Activated B cell treated with CpG ODN at 0.5 μM for 24 hours (primary cell): ENCODE measurements around the gene TNFSF9. TPM values are rescaled to one million over a fixed set of nuclear protein-coding genes. Genes with fewer than 3 reads are reported as not detected.

ENCODE experiments used
- ATAC-seq: fragments of 200-7000 bp; cut with Tn5 transposase; one replicate; pipeline ENCODE4 v1.10.0; 2021; ENCODE audit warnings: low read depth, mild to moderate bottlenecking, moderate library complexity
- CTCF ChIA-PET: fragments of 350-600 bp; sonication (Branson Sonifier 250); formaldehyde crosslinking; loops from one replicate; lab custom pipeline; 2021; ENCODE audit warnings: antibody characterized with exemption; lab: Charles Lee
- POLR2A ChIA-PET: fragments of 350-600 bp; sonication (Branson Sonifier 250); formaldehyde crosslinking; loops from one replicate; lab custom pipeline; 2021; ENCODE audit warnings: antibody characterized with exemption; lab: Charles Lee
- DNase-seq: peaks from one replicate; pipeline ENCODE4 v3.0.0; 2022
- H3K27ac Mint-ChIP-seq: one replicate; pipeline ENCODE4 v1.8.0; 2020; ENCODE audit warnings: mixed read lengths
- H3K27me3 Mint-ChIP-seq: one replicate; pipeline ENCODE4 v1.8.0; 2021; ENCODE audit warnings: mixed read lengths
- H3K36me3 Mint-ChIP-seq: one replicate; pipeline ENCODE4 v1.8.0; 2021; ENCODE audit warnings: low read depth, mixed read lengths
- H3K4me1 Mint-ChIP-seq: one replicate; pipeline ENCODE4 v1.8.0; 2021; ENCODE audit warnings: mixed read lengths
- H3K4me3 Mint-ChIP-seq: one replicate; pipeline ENCODE4 v1.8.0; 2020; ENCODE audit warnings: mild to moderate bottlenecking, mixed read lengths
- H3K9me3 Mint-ChIP-seq: one replicate; pipeline ENCODE4 v1.8.0; 2020; ENCODE audit warnings: mixed read lengths
- CTCF ChIP-seq: fragments of 200-600 bp; IDR thresholded peaks from one replicate; pipeline ENCODE4 v1.8.0; 2022; ENCODE audit warnings: antibody characterized with exemption, mild to moderate bottlenecking
- intact Hi-C: fragments of 100-400 bp; cut with micrococcal nuclease; formaldehyde crosslinking; loops from one replicate; pipeline ENCODE4 v1.15.1; 2024
- total RNA-seq: library from RNA; stranded (reverse); gene quantifications from 2 replicates; pipeline ENCODE4 v1.2.3, GENCODE V29; 2022

TNFSF9 gene
- total RNA-seq, 1 donor from 2014 or later: 7.1 TPM

GRCh38 chr19:6521718-6522646 lies 8.8 kb upstream of the TNFSF9 start:
- H3K4me3 Mint-ChIP-seq: peak overlapping the region; percentile 75
- H3K27ac Mint-ChIP-seq: peak overlapping the region; percentile 99
- DNase-seq (peak; percentile 70), ATAC-seq (peak; percentile 73)
- H3K9me3 Mint-ChIP-seq: no peaks in the 10 kb centered on the region
- peaks cover 55% of the 10 kb centered on the region for H3K4me1 Mint-ChIP-seq
- no peaks in the 10 kb centered on the region for H3K36me3 Mint-ChIP-seq
- TF ChIP-seq CTCF: no peak
- intact Hi-C loops: loop anchor here (1.0 to 2.0 kb wide), 4 partner anchors 8 to 66 kb away; no protein-coding TSS in a partner anchor
- CTCF ChIA-PET: interaction anchor here (0.9 to 1.6 kb wide), 5 partner anchors 65 to 341 kb away, joined by 3 to 6 read pairs (median 3); no protein-coding TSS in a partner anchor
- no peaks in the 10 kb centered on the region for H3K27me3 Mint-ChIP-seq
- POLR2A ChIA-PET: interaction anchor here (0.5 to 3.8 kb wide), 17 partner anchors 10 to 341 kb away, joined by 3 to 36 read pairs (median 6); partner anchors contain the start of genes DENND1C, TNFSF9 and VAV1

- ATAC-seq (no peak), DNase-seq (no peak)
- ChIA-PET POLR2A (interaction anchor here (0.6 to 3.8 kb wide), 12 partner anchors 9 to 341 kb away, joined by 3 to 36 read pairs (median 8); partner anchors contain the start of genes TNFSF9 and VAV1), CTCF (interaction anchor here (0.9 to 1.6 kb wide), 4 partner anchors 64 to 341 kb away, joined by 3 to 6 read pairs (median 4); no protein-coding TSS in a partner anchor)
- H3K36me3 Mint-ChIP-seq: no peaks in the 10 kb centered on the region
- no peaks in the 10 kb centered on the region for H3K27me3 Mint-ChIP-seq
- peak overlapping the region; percentile 75 for H3K4me3 Mint-ChIP-seq
- intact Hi-C loops: loop anchor here (1.0 to 2.0 kb wide), 4 partner anchors 8 to 66 kb away; no protein-coding TSS in a partner anchor
- TF ChIP-seq CTCF: no peak
- H3K9me3 Mint-ChIP-seq: no peaks in the 10 kb centered on the region
- H3K4me1 Mint-ChIP-seq: peaks cover 56% of the 10 kb centered on the region
- H3K27ac Mint-ChIP-seq: peak overlapping the region; percentile 99
Measured at GRCh38 chr19:6522712-6523111, 8.1 kb upstream of the TNFSF9 start.

- ChIA-PET CTCF (interaction anchor here (1.0 kb wide), 1 partner anchor 107 kb away, joined by 3 read pairs; no protein-coding TSS in a partner anchor), POLR2A (interaction anchor here (0.7 to 3.8 kb wide), 2 partner anchors 54 to 436 kb away, joined by 3 to 26 read pairs; no protein-coding TSS in a partner anchor)
- no peak for TF ChIP-seq CTCF
- intact Hi-C loops: no loop called here
- peak overlapping the region; percentile 24 for H3K27ac Mint-ChIP-seq
- peaks cover 57% of the 10 kb centered on the region for H3K4me1 Mint-ChIP-seq
- no peaks in the 10 kb centered on the region for H3K36me3 Mint-ChIP-seq
- no peaks in the 10 kb centered on the region for H3K9me3 Mint-ChIP-seq
- DNase-seq (no peak), ATAC-seq (no peak)
- H3K4me3 Mint-ChIP-seq: no peak overlapping the region
- no peaks in the 10 kb centered on the region for H3K27me3 Mint-ChIP-seq
Measured at GRCh38 chr19:6524311-6524710, 6.5 kb upstream of the TNFSF9 start.

GRCh38 chr19:6527893-6528543 lies 2.8 kb upstream of the TNFSF9 start:
- peaks cover 2% of the 10 kb centered on the region for H3K36me3 Mint-ChIP-seq
- peak overlapping the region; percentile 99 for H3K27ac Mint-ChIP-seq
- peaks cover 9% of the 10 kb centered on the region for H3K27me3 Mint-ChIP-seq
- TF ChIP-seq CTCF: no peak
- ATAC-seq (peak; percentile 70), DNase-seq (peak; percentile 41)
- ChIA-PET POLR2A (interaction anchor here (1.0 to 1.8 kb wide), 7 partner anchors 8 to 62 kb away, joined by 3 to 21 read pairs (median 6); no protein-coding TSS in a partner anchor), CTCF (no interaction called here)
- peaks cover 62% of the 10 kb centered on the region for H3K4me1 Mint-ChIP-seq
- H3K9me3 Mint-ChIP-seq: no peaks in the 10 kb centered on the region
- H3K4me3 Mint-ChIP-seq: peak overlapping the region; percentile 79
- intact Hi-C loops: loop anchor here (1.0 kb wide), 2 partner anchors 10 to 24 kb away; no protein-coding TSS in a partner anchor
